ENCODE results near the gene C4BPA.

The C4BPA gene

GRCh38 chr1:207077470-207078377 is 26.3 kb upstream of the C4BPA start:
- DNase-seq (ENCODE audit: low read depth in 2 of 2) = peak; percentile 16 to 35

DNA sequence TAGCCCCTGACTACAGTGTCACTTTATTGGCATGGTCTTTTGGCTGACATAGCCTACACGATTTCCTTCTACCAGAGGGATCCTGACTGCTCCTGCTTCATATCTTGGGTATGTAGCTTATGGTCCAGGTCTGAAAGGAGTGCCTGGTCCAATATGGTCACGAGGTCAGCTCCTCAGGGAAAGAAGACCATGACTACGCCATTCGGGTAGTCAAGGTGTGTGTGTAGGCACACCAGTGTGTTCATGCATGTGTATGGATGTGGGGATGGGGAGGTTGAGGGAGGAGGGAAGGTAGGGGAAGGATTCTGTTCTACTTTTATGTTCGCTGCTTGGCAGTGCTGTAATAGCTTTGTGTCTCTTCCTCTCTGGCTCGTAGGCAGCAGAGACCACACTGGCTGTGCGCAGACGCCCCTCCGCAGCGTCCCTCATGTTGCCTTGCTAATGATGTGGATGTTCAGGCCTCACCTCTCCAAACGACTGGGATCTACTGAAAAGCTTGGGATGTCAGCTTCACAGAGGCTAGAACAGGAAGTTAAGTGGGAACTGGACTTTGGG is 25.4 kb upstream of the C4BPA start:
- no peak for DNase-seq (ENCODE audit: low read depth in 2 of 2)

- no peak for DNase-seq (ENCODE audit: low read depth in 2 of 2)
Observed at GRCh38 chr1:207079706-207080241, 24.3 kb upstream of the C4BPA start.

GRCh38 chr1:207081088-207081487 is 22.9 kb upstream of the C4BPA start:
- no peak for DNase-seq (ENCODE audit: low read depth in 2 of 2)

GRCh38 chr1:207081806-207082205 is 22.2 kb upstream of the C4BPA start:
- DNase-seq (ENCODE audit: low read depth in 2 of 2) = no peak

GRCh38 chr1:207084232-207084631 is 19.8 kb upstream of the C4BPA start:
- no peak for DNase-seq (ENCODE audit: low read depth in 2 of 2)

DNA sequence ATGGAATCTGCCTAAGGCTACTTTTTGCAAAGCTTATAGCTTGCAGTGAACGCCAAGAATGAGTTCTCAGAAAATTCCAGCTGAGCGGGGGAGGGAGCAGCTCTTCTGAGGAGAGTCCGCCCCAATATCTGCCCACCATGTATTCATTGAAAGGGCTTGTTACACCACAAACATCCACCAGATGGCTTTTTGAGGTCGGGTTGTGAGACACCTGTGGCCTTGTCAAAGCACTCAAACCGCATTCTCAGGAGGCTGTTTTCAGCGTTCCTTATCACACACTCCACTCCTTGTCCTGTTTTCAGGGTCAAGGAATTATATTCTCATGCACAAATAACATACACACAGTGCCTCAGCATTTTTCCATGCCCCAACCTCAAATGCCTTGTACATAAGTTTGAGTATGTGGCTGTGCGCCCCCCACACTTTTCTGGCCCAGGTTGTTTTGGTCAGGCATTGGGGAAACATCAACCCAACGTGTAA is 19.3 kb upstream of the C4BPA start:
- DNase-seq (ENCODE audit: low read depth in 2 of 2) = peak; percentile 29 to 30

GRCh38 chr1:207085887-207086286 is 18.1 kb upstream of the C4BPA start:
- no peak for DNase-seq (ENCODE audit: low read depth in 2 of 2)

- DNase-seq (ENCODE audit: low read depth in 2 of 2) = no peak
Observed at GRCh38 chr1:207088161-207088560, 15.9 kb upstream of the C4BPA start.

DNA sequence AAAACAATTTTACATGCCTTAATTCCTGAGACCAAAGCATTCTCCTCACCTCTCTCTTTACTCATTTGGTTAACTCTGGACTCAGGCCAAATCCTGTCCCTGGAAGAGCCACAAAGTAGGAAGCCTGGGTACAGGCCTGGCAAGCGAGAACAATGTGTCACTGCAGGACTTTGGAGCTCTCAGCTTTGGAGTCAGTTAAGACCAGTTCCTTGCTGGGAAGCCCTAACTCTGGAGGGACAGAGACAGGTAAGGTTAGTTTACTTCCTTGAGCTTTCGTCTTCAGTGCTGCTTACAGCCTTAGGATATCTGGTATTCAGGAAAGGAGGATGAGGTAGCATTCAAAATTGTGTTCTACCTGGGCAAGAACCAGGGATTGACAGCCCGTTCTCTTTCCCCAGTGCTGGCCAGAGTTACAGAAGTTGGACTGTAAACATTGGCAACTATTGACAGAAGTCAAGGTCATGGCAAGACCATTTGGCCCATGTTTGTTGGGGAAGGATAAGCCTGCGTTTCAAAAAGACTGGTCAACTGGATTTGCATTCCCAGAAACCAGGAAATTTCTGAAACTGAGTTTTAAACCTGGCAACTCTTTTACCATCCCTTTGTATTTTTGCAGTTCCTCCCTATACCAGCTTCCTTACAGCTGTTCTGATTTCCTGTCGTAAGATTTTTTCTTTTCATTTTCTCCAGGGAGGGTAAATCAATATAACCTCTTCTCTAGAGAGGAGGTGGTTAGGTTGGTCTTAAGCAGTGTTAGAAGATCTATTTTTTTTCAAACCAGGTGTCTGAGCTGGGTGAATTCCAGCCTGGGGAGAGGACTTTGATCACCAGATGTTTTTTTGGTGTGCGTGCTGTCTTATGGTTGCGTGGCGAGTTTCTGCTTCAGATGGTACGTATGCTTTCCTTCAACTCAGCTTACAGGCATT is 15.1 kb upstream of the C4BPA start, which contains the start of gene C4BPB:
C4BPB (plus strand) TSS at position 160 of the 926 bp plus-strand sequence; CDS start at position 832, 672 bp downstream.
- no peak for DNase-seq (ENCODE audit: low read depth in 2 of 2)

DNA sequence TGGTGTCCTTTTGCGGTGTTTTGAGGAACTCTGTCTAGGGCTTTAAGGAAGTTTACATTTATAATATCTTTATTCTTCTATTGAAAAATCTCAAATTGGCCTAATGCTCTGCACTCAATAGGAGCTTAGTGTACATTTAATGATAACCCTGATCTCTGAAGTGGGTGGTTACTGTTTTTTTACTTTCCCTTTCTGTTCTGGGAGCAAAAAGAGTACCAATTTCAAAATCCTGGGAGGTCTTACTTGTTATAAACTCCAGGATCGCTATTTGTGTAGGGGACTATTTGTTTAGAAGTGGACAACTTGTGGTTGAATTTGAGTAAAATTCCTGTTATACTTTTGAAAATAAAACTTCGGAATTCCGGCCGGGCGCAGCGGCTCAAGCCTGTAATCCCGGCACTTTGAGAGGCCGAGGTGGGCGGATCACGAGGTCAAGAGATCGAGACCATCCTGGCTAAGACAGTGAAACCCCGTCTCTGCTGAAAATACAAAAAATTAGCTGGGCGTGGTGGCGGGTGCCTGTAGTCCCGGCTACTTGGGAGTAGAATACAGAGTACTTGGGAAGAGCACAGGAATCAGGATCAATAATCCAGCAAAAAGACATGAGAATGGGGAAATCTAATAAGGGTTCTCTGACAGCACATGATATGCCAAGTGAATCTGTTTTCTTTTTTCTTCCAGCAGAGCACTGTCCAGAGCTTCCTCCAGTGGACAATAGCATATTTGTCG is 14.2 kb upstream of the C4BPA start:
- no peak for DNase-seq (ENCODE audit: low read depth in 2 of 2)

DNA sequence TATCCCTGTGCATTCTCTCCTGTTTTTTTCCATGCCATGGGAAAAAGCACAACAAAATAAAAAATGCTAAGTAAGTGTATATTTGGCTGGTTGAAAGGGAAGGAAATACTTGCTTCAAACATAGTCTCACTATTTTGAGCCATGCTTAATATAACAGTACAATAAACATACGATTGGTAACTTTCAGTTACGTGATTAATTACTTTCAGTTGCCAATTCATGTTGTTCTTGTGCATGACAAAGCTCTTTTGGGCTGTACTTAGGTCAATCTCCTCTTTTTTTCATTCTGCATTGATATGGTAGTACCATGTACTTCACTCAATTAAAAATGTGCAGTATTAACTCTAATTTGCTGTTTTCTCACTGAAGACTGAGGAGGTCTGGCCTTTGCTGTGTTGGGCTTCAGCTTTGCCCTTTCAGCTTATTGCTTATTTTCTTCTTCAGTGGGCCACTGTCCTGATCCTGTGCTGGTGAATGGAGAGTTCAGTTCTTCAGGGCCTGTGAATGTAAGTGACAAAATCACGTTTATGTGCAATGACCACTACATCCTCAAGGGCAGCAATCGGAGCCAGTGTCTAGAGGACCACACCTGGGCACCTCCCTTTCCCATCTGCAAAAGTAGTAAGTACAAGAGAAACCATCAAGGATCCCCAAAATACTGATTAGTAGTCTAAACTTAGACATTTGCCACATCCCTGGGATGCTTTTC is 12.7 kb upstream of the C4BPA start:
- DNase-seq (ENCODE audit: low read depth in 2 of 2) = no peak

- no peak for DNase-seq (ENCODE audit: low read depth in 2 of 2)
Observed at GRCh38 chr1:207093944-207094343, 10.1 kb upstream of the C4BPA start.

DNA sequence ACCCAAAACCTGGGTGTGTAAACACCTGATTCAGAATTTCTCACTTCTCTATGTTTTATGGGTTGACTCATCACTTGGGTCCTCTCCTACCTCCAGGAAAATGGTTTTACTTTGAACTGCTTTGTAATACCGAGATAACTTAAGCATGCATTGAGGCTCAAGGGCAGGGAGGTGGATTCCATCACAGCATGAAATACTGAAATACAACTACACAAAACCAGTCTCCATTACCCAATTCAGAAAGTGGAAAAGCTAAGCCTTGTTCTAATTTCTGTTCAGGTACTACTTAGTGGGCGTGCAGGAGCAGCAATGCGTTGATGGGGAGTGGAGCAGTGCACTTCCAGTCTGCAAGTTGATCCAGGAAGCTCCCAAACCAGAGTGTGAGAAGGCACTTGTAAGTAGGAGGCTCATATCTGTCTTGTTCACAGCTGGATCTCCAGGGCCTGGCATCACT is 6.1 kb upstream of the C4BPA start:
- DNase-seq (ENCODE audit: low read depth in 2 of 2) = no peak

- DNase-seq (ENCODE audit: low read depth in 2 of 2) = no peak
Observed at GRCh38 chr1:207101720-207102119, 2.3 kb upstream of the C4BPA start.

DNA sequence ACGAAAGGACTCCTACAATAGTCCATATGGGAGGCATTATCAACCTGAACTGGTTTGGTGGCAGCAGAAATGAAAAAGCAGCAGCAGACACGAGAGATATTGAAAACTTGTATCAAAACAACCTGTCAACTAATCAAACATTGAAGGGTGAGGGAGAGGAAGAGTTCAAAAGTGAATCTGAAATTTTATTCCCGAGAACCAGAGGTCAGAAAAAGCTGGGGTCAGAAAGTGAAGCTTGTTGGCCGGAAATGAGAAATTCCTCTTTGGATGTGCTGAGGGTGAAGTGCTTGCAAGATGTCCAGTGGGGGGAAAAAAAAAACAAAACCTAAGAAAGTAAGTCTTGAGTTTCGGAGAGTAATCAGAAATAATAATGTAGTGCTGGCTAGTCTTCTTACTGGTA is 1.9 kb upstream of the C4BPA start:
- DNase-seq (ENCODE audit: low read depth in 2 of 2) = no peak

GRCh38 chr1:207102659-207103058 is 1.4 kb upstream of the C4BPA start:
- DNase-seq (ENCODE audit: low read depth in 2 of 2) = no peak

DNA sequence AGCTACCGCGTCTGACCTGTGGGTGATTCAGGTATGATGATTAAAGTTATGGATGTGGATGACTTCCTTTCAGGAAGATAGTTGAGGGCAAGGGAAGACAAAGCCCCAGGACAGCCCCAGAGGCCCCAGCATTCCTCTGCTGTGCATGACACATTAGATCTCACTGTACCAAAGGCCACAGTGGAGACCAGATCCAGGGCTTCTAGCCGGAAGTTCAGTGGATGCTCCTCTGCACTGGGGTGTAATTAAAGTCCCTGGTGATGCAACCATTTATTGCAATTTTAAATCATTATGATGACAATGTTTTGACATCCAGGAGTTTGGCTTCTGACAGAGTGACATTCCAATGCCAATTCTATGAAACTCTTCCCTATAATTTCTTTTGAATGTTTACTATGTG is 5.0 kb downstream of the C4BPA start:
- no peak for DNase-seq (ENCODE audit: low read depth in 2 of 2)

- no peak for DNase-seq (ENCODE audit: low read depth in 2 of 2)
Observed at GRCh38 chr1:207112616-207113296, 8.7 kb downstream of the C4BPA start.

- no peak for DNase-seq (ENCODE audit: low read depth in 2 of 2)
Observed at GRCh38 chr1:207115269-207115668, 11.2 kb downstream of the C4BPA start.
